Stimulated activated CD8-positive, alpha-beta memory T cell treated with anti-CD3 and anti-CD28 coated beads, Interleukin-12 subunit alpha, Interleukin-12 subunit beta, amount 100 ng/mL, for 24 hours (primary cell): Measurements from ENCODE around the gene RNF2.
"Not testable (repeated sequence)": the region's sequence is repeated elsewhere in the genome, so short reads cannot be mapped to it uniquely, and the experiment has no call there.

ENCODE experiments used
- DNase-seq: peaks from one replicate; pipeline ENCODE4 v3.0.0-alpha.2; 2020; ENCODE audit errors: extremely low read depth

The RNF2 gene

GRCh38 chr1:185050823-185051451 is 5.6 kb downstream of the RNF2 start:
- DNase-seq = no peak

- DNase-seq = no peak
These were observed 7.8 kb downstream of the RNF2 start for GRCh38 chr1:185053204-185053603.

GRCh38 chr1:185054365-185055060 is 9.2 kb downstream of the RNF2 start:
- no peak for DNase-seq

GRCh38 chr1:185058110-185058509 is 12.8 kb downstream of the RNF2 start:
- no peak for DNase-seq

- no peak for DNase-seq
These were observed 13.5 kb downstream of the RNF2 start for GRCh38 chr1:185058876-185059275.

- DNase-seq = no peak
These were observed 14.7 kb downstream of the RNF2 start for GRCh38 chr1:185059950-185060571.

- no peak for DNase-seq
These were observed 17.5 kb downstream of the RNF2 start for GRCh38 chr1:185062710-185063370.

- no peak for DNase-seq
These were observed 18.4 kb downstream of the RNF2 start for GRCh38 chr1:185063719-185064118.

- not testable (repeated sequence) for DNase-seq
These were observed 19.6 kb downstream of the RNF2 start for GRCh38 chr1:185065006-185065405.

- DNase-seq = no peak
These were observed 20.8 kb downstream of the RNF2 start for GRCh38 chr1:185066181-185066580.

- DNase-seq = no peak
These were observed 23.0 kb downstream of the RNF2 start for GRCh38 chr1:185068341-185068740.

- no peak for DNase-seq
These were observed 23.9 kb downstream of the RNF2 start for GRCh38 chr1:185069202-185069772.

GRCh38 chr1:185070051-185070450 is 24.7 kb downstream of the RNF2 start:
- no peak for DNase-seq

- no peak for DNase-seq
These were observed 28.4 kb downstream of the RNF2 start for GRCh38 chr1:185073725-185074124.

GRCh38 chr1:185074307-185074706 is 28.9 kb downstream of the RNF2 start:
- no peak for DNase-seq

GRCh38 chr1:185075476-185075875 is 30.1 kb downstream of the RNF2 start:
- no peak for DNase-seq

GRCh38 chr1:185077374-185077773 is 32.0 kb downstream of the RNF2 start:
- no peak for DNase-seq

GRCh38 chr1:185080422-185080821 is 35.1 kb downstream of the RNF2 start:
- no peak for DNase-seq

GRCh38 chr1:185083818-185084217 is 38.5 kb downstream of the RNF2 start:
- DNase-seq = no peak

- no peak for DNase-seq
These were observed 41.7 kb downstream of the RNF2 start for GRCh38 chr1:185087101-185087500.

- DNase-seq = no peak
These were observed 42.4 kb downstream of the RNF2 start for GRCh38 chr1:185087746-185088145.

- DNase-seq = no peak
These were observed 46.1 kb downstream of the RNF2 start for GRCh38 chr1:185091480-185091879.
